Inflammatory macrophage (primary cell): ENCODE results near the gene GGCT.
A peak's percentile ranks its signal among the peaks of the same experiment; 100 is the strongest.
"Not testable (repeated sequence)": the region's sequence is repeated elsewhere in the genome, so short reads cannot be mapped to it uniquely, and the experiment has no call there.

Experiments used
- DNase-seq, 2 donors: peaks; one replicate each; pipeline ENCODE4 v3.0.0-alpha.2; 2020 to 2022
- total RNA-seq, 18 experiments: gene quantifications; one replicate each; lab custom pipeline; 2026; ENCODE audit warnings: mixed read lengths in 6 of 18, inconsistent platforms in 2 of 18; lab: John Stamatoyannopoulos, UW

GGCT gene
- 8.2 to 46.8 (median 27.4) reads per million in 18 experiments for total RNA-seq

- DNase-seq = peak; percentile 99 to 100
Observed at GRCh38 chr7:30504301-30505173, at the start of gene GGCT. TSS of gene GGCT (minus strand) at chr7:30504829. CDS start at chr7:30504709, 120 bp downstream.

- DNase-seq = no peak
Observed at GRCh38 chr7:30553546-30553945, 48.9 kb upstream of the GGCT start.

- no peak for DNase-seq
Observed at GRCh38 chr7:30553141-30553540, 48.5 kb upstream of the GGCT start.

GRCh38 chr7:30552330-30552729 lies 47.7 kb upstream of the GGCT start:
- no peak for DNase-seq

- DNase-seq = peak; percentile 95
Observed at GRCh38 chr7:30549931-30550493, 45.4 kb upstream of the GGCT start.

- peak; percentile 83 to 84 for DNase-seq
Observed at GRCh38 chr7:30548845-30549244, 44.2 kb upstream of the GGCT start.

GRCh38 chr7:30546596-30546995 lies 42.0 kb upstream of the GGCT start:
- no peak for DNase-seq

- no peak for DNase-seq
Observed at GRCh38 chr7:30545791-30546555, 41.3 kb upstream of the GGCT start.

GRCh38 chr7:30543813-30544525 lies 39.3 kb upstream of the GGCT start:
- no peak for DNase-seq

GRCh38 chr7:30543115-30543514 lies 38.5 kb upstream of the GGCT start:
- not testable (repeated sequence) for DNase-seq

- no peak for DNase-seq
Observed at GRCh38 chr7:30533886-30534285, 29.3 kb upstream of the GGCT start.

GRCh38 chr7:30531286-30531685 lies 26.7 kb upstream of the GGCT start:
- no peak for DNase-seq

GRCh38 chr7:30530373-30530772 lies 25.7 kb upstream of the GGCT start:
- DNase-seq = no peak

GRCh38 chr7:30528779-30529178 lies 24.1 kb upstream of the GGCT start:
- no peak for DNase-seq

- not testable (repeated sequence) for DNase-seq
Observed at GRCh38 chr7:30527297-30527696, 22.7 kb upstream of the GGCT start.

GRCh38 chr7:30526163-30526562 lies 21.5 kb upstream of the GGCT start:
- no peak for DNase-seq

- DNase-seq = no peak
Observed at GRCh38 chr7:30525429-30525828, 20.8 kb upstream of the GGCT start.

GRCh38 chr7:30524545-30524944 lies 19.9 kb upstream of the GGCT start:
- DNase-seq = no peak

- no peak for DNase-seq
Observed at GRCh38 chr7:30523466-30523865, 18.8 kb upstream of the GGCT start.

GRCh38 chr7:30522159-30522558 lies 17.5 kb upstream of the GGCT start:
- DNase-seq = no peak

GRCh38 chr7:30521532-30521931 lies 16.9 kb upstream of the GGCT start:
- peak in 1 of 2 donors; percentile 11 for DNase-seq

GRCh38 chr7:30519122-30519521 lies 14.5 kb upstream of the GGCT start:
- DNase-seq = no peak

- no peak for DNase-seq
Observed at GRCh38 chr7:30515761-30516160, 11.1 kb upstream of the GGCT start.
